ENCODE results near the gene LRRFIP1. TPM values are rescaled to one million over a fixed set of nuclear protein-coding genes. Genes with fewer than 3 reads are reported as not detected.
A peak's percentile ranks its signal among the peaks of the same experiment; 100 is the strongest.

LRRFIP1 gene
- total and polyA plus RNA-seq, 2 of the 13 experiments (the other 11 are each of a cell fraction or from before 2014, with no cell fraction given): 15.9 to 40.5 TPM

DNA sequence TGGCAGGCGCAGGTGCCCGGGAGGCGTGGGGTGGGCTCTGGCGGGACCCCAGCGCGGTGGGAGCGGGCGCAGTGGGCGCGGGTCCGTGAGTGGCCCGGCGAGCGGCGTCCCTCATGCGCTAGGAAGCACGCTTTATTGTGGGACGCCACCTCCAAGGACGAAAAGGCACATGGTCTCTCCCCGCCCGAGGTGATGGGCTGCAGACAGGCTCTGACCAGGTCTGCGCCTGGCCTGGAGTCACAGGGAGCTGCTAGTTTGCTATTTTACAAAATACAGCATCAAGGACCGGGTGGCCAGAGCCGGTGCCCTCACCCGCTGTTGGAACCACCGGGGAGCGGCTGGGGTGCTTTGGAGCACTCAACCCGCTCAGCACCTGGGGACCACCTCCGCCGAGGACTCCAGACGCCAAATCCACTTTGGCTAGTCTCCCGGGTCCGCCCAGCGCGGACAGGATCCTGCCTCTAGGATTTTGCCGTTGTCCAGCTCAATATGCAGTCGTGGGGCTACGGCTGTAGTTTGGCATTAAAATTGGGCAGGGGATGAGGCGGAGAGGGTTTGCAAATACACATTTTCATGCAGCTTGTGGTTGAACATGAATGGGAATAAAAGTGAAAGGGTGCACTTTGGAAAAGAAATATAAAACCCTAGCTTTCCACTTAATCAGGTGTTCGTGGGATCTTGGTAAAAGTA, 65.4 kb downstream of the LRRFIP1 start (continued):
- TF ChIP-seq ZNF510 (CRISPR knock-in tag; IDR thresholded peaks at IDR 0.05; ENCODE audit: low read depth) (no peak), CHCHD3 (CRISPR knock-in tag; IDR thresholded peaks at IDR 0.05) (no peak), NCOA1 (CRISPR knock-in tag; IDR thresholded peaks at IDR 0.05) (0 out of 2 replicates have a peak, but pooled peaks have one; percentile 60), ZNF572 (CRISPR knock-in tag; IDR thresholded peaks at IDR 0.05) (no peak), ZNF263 (CRISPR knock-in tag; IDR thresholded peaks at IDR 0.05) (peak; percentile 71; the same call in 1 of the 2 replicates), TSC22D2 (CRISPR knock-in tag; IDR thresholded peaks at IDR 0.05; ENCODE audit: borderline replicate concordance) (0 out of 2 replicates have a peak, but pooled peaks have one; percentile 23), EHMT2 (IDR thresholded peaks at IDR 0.05; ENCODE audit: borderline replicate concordance, low read depth, low read length) (no peak), GLI4 (CRISPR knock-in tag; IDR thresholded peaks at IDR 0.05; ENCODE audit: borderline replicate concordance) (0 out of 2 replicates have a peak, but pooled peaks have one; percentile 44), ZNF124 (CRISPR knock-in tag; IDR thresholded peaks at IDR 0.05) (no peak), ZNF275 (CRISPR knock-in tag; IDR thresholded peaks at IDR 0.05; ENCODE audit: borderline replicate concordance) (peak; percentile 62; the same call in 1 of the 2 replicates), SRSF9 (IDR thresholded peaks at IDR 0.05; ENCODE audit: borderline replicate concordance, insufficient read depth, low read depth, low read length, poor library complexity, severe bottlenecking) (no peak), FOSL1 (CRISPR knock-in tag; IDR thresholded peaks at IDR 0.05; ENCODE audit: borderline replicate concordance) (no peak), YY1 (IDR thresholded peaks at IDR 0.05; ENCODE audit: insufficient read depth, insufficient replicate concordance, low read depth, low read length) (no peak), PAX8 (CRISPR knock-in tag; IDR thresholded peaks at IDR 0.05; ENCODE audit: borderline replicate concordance) (no peak)
- TF ChIP-seq, protein P1, sequence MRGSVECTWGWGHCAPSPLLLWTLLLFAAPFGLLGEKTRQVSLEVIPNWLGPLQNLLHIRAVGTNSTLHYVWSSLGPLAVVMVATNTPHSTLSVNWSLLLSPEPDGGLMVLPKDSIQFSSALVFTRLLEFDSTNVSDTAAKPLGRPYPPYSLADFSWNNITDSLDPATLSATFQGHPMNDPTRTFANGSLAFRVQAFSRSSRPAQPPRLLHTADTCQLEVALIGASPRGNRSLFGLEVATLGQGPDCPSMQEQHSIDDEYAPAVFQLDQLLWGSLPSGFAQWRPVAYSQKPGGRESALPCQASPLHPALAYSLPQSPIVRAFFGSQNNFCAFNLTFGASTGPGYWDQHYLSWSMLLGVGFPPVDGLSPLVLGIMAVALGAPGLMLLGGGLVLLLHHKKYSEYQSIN (CRISPR knock-in tag; IDR thresholded peaks at IDR 0.05; ENCODE audit: borderline replicate concordance): no peak
- TF ChIP-seq, protein P2, sequence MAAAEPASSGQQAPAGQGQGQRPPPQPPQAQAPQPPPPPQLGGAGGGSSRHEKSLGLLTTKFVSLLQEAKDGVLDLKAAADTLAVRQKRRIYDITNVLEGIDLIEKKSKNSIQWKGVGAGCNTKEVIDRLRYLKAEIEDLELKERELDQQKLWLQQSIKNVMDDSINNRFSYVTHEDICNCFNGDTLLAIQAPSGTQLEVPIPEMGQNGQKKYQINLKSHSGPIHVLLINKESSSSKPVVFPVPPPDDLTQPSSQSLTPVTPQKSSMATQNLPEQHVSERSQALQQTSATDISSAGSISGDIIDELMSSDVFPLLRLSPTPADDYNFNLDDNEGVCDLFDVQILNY (CRISPR knock-in tag; conservative IDR thresholded peaks at IDR 0.05): 0 out of 2 replicates have a peak, but pooled peaks have one; percentile 14
- TF ChIP-seq, protein P3, sequence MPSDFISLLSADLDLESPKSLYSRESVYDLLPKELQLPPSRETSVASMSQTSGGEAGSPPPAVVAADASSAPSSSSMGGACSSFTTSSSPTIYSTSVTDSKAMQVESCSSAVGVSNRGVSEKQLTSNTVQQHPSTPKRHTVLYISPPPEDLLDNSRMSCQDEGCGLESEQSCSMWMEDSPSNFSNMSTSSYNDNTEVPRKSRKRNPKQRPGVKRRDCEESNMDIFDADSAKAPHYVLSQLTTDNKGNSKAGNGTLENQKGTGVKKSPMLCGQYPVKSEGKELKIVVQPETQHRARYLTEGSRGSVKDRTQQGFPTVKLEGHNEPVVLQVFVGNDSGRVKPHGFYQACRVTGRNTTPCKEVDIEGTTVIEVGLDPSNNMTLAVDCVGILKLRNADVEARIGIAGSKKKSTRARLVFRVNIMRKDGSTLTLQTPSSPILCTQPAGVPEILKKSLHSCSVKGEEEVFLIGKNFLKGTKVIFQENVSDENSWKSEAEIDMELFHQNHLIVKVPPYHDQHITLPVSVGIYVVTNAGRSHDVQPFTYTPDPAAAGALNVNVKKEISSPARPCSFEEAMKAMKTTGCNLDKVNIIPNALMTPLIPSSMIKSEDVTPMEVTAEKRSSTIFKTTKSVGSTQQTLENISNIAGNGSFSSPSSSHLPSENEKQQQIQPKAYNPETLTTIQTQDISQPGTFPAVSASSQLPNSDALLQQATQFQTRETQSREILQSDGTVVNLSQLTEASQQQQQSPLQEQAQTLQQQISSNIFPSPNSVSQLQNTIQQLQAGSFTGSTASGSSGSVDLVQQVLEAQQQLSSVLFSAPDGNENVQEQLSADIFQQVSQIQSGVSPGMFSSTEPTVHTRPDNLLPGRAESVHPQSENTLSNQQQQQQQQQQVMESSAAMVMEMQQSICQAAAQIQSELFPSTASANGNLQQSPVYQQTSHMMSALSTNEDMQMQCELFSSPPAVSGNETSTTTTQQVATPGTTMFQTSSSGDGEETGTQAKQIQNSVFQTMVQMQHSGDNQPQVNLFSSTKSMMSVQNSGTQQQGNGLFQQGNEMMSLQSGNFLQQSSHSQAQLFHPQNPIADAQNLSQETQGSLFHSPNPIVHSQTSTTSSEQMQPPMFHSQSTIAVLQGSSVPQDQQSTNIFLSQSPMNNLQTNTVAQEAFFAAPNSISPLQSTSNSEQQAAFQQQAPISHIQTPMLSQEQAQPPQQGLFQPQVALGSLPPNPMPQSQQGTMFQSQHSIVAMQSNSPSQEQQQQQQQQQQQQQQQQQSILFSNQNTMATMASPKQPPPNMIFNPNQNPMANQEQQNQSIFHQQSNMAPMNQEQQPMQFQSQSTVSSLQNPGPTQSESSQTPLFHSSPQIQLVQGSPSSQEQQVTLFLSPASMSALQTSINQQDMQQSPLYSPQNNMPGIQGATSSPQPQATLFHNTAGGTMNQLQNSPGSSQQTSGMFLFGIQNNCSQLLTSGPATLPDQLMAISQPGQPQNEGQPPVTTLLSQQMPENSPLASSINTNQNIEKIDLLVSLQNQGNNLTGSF (CRISPR knock-in tag; IDR thresholded peaks at IDR 0.05): no peak
- TF ChIP-seq, protein P4, sequence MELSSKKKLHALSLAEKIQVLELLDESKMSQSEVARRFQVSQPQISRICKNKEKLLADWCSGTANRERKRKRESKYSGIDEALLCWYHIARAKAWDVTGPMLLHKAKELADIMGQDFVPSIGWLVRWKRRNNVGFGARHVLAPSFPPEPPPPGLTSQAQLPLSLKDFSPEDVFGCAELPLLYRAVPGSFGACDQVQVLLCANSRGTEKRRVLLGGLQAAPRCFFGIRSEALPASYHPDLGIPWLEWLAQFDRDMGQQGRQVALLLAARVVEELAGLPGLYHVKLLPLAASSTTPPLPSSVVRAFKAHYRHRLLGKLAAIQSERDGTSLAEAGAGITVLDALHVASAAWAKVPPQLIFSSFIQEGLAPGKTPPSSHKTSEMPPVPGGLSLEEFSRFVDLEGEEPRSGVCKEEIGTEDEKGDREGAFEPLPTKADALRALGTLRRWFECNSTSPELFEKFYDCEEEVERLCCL (CRISPR knock-in tag; IDR thresholded peaks at IDR 0.05; ENCODE audit: borderline replicate concordance): no peak

Data from HepG2 (cell line).